NCI-H1417 treated with DMSO at 0.1 percent for 48 hours (cell line): ENCODE measurements around the gene CAPN2.
"Not testable (repeated sequence)": the region's sequence is repeated elsewhere in the genome, so short reads cannot be mapped to it uniquely, and the experiment has no call there.

Experiments
- DNase-seq: peaks from one replicate; lab custom pipeline; 2025; lab: John Stamatoyannopoulos, UW

Gene CAPN2

DNA sequence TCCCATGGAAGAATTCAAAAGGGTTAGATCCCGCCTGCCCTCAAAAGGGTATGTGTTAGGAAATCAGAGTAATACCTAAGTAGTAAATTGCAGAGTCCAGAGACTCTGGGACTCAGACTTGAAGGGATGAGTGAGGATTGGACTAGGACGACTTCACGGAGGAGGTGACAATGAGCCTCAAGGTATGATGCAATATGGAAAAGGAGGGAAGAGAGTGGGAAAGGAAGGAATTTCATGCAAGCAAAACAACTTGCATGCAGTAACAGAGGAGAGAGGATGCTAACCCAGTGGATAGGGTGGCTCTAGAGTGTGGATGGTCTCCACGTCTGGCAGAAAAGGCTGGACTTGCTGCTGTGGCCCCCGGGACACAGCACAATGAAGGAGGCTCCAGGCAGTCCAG is 4.8 kb downstream of the CAPN2 start:
- no peak for DNase-seq

DNA sequence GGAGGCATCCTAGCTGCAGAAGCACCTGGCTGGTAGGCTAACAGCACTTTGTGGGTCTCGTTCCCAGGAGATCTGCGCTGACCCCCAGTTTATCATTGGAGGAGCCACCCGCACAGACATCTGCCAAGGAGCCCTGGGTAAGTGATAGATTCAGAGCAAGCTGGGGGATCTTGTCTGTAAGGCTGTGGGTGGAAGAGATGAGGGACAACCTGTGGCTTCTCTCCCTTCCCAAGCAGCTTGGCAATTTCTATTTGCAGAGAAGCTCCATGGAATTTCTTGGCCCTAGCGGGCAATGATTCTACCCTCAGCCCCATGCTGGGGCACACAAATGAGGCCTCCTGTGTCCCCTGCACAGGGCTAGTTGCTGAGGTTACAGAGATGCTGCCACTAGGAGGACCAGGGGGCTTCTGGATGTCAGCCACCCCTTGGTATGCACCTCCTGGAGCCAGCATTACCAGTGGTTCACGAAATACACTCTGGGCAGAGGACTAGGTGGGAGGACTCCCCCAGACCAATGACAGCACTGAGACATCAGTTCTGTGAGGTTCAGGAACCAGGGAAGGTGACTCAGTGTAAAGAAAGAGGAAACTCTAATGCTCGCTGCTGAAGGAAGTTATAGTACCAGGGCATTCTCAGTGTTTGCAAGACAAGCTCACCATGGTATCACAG is 5.5 kb downstream of the CAPN2 start:
- DNase-seq: no peak

DNA sequence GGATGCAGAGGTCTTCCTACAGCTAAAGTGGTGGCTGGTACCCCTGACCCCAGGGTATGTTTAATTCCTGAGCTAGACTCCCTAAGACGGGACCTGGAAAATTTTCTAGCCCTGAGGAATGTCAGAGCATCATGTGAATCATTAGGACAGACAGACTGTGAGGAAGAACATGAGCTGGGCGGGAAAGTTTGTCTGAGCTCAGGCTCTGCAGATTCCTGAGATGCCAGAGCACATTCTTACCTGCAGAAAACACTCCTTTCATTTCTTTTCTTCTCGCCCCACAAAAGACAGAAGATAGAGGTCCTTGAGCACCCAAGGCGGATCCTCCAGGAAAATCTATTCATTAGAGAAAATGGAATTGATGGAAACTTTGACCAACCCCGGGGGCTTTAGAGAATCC is 6.5 kb downstream of the CAPN2 start:
- no peak for DNase-seq

DNA sequence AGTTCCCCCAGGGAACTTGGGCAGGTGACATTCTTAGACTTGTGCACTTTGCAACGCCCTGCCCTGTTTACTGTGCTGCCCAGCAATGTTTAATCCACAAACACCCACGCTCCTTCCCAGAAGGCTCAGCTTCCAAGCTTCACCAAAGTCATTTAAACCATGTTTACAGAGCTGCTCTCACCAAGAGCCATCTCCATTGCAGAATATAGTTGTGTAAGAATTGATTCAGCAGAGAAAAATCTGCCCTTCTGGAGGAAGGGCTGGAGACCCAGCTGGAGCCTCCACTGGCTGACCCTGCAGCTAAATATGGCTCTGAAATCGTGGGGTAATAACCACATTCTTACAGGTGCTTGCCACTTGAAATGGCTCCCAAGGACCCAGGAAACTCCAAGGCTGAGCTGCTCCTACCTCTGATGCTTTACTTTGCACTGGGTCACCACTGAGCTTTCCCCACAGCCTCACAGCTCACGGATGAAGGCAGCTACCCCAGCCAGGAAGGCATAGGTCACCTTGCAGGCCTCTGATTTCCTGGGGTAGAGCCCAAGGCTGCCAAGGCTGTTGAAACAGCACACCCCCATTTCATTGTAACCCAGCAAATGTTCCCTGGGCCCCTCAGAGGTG is 8.7 kb downstream of the CAPN2 start:
- DNase-seq: no peak

DNA sequence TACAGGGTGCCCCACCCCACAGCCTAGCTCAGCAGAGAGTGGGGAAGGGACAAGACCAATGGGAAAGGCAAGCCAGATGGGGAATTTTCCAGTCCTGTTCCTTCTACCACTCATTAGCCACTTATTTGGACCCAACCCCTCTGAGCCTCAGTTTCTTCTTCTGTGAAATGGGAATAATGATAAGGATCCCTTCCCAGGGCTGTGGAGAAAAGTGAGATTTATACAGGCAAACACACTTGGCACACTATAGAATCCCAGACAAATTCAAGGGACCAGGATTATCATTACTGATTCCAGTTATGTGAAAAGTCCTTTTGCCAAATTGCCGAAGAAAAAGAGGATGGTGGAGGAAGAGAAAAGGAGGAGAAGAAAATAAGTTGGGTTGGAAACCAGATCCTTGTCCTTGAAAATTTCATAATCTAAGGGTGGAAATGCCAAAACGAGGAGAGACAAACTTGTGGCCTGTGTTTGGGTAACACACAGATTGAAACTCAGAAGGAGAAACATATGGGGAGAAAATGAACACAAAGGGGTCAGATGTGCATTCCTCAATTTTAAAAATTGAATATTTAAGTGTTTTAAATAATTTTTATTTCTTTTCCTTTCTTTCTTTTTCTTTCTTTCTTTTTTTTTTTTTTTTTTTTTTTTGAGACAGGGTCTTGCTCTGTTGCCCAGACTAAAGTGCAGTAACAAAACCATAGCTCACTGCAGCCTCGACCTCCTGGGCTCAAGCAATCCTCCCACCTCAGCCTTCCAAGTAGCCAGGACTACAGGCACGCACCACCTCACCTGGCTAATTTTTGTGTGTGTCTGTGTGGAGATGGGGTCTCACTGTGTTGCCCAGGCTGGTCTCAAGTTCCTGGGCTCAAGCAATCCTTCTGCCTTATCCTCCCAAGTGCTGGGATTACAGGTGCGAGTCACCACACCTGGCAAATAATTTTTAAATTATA is 9.6 kb downstream of the CAPN2 start:
- DNase-seq: no peak

DNA sequence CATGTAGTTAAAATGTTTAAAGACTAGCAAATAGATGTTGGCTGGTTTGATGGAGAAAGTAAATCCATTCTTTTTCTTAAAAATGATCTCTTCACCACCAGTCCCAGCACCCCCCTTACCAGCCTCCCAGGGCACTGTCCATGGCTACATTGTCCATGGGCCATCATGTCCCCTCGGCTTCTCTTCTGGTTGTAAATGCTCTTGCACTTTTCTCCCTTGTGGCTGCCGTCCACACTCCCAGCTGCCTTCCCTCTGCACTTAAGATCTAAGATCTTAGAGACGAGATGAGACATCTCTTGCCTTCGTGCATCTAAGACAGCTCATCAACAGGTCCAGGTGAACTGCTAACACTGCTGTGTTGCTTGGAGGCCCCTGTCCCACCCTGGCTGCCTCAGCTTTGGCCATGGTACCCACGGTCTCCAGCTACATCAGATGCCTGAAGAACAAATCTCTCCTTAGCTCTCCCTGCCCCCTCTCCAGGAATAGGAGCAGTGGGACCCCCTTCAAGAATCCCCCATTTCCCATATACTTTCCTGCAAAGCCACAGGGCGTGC is 11.1 kb downstream of the CAPN2 start:
- no peak for DNase-seq

DNA sequence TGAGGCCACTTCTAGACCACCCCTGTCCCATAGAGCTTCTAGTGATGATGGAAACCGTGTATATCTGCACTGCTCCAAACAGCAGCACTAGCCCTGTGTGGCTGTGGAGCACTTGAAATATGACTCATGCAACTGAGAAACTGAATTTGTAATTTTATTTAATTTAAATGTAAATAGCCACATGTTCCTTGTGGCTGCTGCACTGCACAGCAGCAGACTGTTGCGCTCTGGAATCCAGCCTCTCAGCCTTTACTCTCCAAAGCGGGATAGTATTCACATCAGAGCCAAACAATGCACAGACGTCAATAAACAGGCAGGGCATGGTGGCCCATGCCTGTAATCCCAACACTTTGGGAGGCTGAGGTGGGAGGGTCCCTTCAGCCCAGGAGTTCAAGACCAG is 12.0 kb downstream of the CAPN2 start:
- DNase-seq: no peak

DNA sequence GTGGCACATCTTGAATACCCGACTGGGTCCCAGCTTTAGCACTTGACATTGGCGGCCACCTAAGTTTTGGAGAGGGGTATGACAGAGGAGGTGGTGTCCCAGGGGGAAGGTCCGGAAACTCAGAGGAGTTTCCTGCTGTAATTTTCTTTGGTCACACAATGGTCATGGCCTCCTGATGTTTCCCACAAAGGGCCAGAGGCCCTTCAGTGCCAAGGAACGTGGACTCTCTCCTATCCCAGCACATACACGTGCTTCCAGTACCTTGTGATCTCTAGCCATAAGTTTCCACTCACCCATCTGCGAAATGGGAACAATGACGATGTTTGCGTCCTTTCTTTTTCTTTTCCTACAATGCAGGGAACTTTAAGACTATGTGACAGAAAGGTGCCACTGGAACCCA is 13.2 kb downstream of the CAPN2 start:
- DNase-seq: no peak

DNA sequence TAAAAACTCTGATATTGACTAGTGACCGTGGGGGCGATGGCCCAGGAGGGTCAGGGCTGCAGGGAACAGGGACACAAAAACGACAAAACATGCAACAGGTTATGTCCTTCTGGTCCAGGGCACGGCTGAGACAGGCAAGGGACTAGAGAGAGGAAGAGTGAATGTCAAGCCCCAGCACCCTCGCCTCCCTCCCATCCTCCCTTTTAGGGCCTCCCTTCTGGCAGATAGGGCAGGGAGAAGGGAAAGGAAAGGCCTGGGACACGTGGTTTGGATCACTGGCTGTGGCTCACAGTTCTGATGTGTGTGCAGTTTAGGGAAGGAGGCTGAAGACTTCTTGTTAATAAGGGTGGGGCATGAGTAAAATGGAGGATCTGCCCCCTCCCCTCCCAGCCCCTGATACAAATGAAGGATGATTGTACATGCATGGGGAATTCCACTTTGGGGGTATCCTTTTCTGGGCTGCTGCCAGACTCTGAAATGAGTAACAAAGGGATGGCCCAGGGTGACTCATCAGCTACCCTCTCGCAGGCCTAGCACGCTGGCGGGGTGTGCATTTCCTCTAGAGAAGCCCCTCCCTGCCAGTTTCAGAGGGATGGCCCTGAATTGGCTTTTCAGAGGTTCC is 14.2 kb downstream of the CAPN2 start:
- DNase-seq: no peak

DNA sequence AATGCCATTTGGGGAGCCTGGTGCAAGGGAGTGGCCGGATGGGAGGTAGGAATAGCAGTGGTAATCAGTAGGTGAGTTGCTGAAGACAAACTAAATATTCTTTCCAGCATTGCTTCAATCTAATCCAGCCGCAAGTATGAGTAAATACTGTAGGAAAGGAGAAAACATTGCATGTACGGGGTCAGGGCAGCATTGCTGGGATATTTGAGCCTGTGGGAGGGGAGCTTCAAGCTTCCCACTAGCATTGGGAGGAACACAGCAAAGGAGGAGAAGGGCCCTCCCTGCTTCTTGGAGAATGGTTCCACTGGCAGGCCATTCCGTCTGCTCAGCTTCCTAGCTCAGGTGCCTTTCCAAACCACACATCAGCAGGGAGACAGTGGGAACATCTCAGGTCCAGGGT is 15.2 kb downstream of the CAPN2 start:
- no peak for DNase-seq

DNA sequence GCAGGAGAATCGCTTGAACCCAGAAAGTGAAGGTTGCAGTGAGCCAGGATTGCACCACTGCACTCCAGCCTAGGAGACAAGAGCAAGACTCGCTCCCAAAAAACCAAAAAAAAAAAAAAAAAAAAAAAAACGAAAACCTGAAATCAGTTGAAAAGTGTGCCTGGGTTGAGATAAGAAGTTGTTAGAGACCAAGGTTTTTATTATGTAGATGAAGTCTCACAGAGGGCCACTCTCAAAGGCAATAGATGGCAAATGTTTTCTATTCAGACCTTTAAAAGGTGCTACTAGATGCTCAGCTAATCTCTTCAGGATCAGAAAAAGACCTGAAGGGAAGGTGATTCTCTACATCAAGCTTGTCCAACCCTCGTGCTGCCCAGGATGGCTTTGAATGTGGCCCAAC is 17.6 kb downstream of the CAPN2 start:
- no peak for DNase-seq

DNA sequence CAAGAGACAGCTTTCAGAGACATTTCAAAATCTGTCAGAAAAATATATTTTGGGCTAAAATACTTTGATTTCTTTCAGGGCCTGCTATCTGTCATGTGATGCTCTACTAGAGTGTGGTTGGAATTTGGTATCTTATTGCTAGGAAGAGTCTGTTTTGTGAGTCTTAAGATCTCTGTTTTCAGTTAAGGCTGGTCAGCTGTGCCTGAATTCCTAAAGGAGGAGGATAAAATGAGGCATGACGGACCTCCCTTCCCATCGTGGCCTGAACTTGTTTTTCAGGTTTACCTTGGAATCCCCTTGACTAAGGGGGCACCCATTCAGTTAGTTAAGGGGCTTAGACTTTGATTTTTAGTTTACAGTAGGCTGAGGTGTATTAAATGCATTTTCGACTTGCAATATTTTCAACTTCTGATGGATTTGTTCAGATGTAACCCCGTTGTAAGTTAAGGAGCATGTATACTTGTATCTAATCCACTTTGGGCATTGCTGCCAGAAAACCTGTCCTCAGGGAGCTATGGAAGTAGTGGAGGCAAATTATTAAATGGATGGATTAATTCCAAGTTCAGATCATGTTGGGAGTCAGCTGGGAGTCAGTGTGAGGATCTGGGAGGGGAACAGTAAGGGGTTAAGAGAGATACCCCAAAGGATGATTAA is 18.3 kb downstream of the CAPN2 start:
- DNase-seq: no peak

DNA sequence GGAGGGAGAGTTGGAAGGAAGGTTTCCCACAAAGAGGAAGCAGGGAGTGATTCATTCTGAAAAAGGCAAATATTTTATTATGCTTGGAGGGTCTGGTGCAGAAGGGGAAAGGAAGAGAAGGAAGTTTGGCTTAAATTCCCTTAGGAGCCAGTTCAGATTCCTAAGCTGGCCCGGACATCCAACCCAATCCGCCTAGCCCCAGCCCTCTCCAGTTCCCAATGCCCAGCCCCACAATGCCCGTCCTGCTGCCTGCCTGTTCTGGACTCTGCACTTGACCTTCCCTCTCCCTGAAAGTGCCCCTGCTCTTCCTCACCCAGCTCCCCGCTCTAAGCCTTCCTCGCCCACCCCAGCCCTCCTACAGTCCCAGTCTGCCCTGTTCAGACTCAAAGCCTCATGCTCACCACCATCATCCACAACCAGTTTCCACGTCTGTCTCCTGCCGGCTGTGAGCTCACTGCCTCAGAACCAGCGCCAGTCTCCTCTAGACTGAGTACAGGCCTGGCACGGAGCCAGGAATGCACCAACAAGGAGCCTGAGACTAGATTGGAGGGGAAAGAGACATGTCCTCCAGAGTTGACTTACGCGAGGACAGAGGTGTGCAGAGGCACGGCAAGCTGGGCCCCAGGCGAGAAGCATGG is 18.9 kb downstream of the CAPN2 start:
- no peak for DNase-seq

DNA sequence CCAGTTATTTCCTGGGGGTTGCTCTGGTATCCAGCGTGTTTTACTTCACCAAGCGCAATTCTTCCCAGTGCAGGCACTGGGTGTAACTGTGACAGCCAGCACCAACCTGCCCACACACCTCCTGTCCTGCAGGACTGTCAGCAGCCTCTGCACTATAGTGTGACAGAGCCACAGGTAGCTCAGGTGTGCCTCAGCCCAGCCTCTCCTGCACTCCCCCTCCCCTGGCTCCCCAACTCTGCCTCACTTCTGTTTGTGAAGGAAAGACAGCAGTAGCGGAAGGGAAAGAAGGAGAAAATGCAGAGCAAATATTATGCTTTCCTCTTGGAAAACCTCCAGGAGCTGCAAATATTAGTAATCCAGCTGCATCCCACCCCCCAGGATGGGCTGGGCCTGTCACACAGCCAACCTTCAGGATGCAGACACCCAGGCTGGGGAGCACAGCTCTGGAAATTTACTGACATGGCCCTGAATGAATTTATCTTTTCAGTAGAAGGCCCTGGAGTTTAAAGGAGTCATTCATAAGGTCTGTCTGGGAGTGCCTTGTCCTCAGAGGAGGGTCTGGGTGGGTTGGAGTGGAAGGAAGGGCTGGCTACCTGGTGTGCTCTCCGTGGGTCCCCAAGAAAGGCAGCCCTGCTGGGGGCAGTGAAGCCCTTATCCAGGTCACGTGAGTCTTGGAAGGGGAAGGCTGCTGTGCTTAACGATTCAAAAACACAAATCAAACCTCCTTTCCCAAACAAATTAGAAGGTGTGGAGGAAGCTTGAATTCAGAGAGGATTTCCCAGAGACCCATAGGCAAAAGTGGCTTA is 20.9 kb downstream of the CAPN2 start:
- no peak for DNase-seq

DNA sequence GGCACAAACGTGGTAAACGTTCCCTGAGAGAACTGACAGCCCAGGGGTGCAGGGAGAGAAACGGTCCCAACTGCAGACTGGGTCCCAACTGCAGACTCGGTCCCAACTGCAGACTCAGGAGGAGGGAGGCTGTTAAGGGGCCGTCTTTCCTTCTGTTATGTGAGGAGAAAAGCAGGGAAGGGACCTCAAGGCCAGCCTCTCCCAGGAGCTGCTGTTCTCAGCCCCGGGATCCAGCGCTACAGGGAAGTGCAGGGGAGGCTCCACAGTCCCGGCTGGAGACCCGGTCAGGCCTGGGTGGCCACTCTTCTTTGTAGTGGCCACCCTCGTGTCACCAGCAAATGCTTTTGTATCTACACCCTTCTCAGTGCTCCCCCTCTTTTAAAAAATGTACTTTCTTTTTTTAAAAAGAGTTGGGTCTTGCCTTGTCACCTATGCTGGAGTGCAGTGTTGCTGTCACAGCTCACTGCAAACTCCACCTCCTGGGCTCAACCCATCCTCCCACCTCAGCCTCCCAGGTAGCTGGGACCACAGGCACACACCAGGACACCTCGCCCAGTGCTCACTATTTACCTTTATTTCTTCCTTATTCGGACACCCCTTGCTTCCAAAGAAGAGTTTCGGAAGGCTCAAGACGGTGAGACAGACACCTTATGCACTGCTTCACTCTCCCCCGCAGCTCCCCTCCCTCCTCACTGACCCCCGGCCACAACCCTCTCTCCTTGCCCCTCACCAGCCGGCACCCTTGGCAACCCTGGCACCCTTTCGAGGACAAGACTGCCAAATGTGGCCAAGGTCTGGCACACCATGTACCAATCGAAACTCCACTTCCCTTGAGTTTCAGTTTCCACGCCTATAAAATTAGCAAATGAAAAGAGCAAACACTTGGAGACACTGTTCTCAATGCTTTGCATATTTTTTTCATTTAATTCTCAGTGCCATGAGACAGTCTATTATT is 21.8 kb downstream of the CAPN2 start:
- no peak for DNase-seq

DNA sequence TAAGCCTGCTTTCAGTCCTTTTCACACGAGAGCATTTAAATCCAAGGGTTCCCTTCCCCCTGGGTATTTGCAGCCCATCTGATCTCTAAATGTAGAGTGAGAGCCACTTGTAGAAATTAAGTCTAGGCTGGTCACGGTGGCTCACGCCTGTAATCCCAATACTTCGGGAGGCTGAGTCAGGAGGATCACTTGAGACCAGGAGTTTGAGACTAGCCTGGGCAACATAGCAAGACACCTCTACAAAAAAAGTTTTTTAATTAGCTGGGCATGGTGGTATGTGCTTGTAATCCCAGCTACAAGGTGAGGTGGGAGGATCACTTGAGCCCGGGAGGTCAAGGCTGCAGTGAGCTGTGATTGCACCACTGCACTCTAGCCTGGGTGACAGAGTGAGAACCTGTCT is 24.3 kb downstream of the CAPN2 start:
- DNase-seq: not testable (repeated sequence)

DNA sequence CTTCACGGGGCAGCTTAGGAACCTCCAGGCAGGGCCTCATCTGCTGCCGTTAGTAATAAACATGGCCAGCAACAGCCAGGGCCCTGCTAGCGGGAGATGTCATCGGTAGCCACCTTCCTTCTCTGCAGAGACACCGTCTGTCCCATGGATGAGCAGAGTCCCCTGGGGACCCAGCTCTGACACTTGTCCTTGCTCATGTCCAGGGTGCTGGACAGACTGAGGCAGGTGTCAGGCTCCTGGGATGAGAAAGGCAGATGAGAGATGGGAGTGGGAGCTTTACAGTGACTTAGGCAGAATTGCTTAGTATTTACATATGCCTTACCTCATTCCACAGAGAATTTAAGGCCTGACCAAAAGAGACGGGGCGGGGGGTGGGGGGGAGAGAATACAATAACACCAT is 25.0 kb downstream of the CAPN2 start:
- no peak for DNase-seq

DNA sequence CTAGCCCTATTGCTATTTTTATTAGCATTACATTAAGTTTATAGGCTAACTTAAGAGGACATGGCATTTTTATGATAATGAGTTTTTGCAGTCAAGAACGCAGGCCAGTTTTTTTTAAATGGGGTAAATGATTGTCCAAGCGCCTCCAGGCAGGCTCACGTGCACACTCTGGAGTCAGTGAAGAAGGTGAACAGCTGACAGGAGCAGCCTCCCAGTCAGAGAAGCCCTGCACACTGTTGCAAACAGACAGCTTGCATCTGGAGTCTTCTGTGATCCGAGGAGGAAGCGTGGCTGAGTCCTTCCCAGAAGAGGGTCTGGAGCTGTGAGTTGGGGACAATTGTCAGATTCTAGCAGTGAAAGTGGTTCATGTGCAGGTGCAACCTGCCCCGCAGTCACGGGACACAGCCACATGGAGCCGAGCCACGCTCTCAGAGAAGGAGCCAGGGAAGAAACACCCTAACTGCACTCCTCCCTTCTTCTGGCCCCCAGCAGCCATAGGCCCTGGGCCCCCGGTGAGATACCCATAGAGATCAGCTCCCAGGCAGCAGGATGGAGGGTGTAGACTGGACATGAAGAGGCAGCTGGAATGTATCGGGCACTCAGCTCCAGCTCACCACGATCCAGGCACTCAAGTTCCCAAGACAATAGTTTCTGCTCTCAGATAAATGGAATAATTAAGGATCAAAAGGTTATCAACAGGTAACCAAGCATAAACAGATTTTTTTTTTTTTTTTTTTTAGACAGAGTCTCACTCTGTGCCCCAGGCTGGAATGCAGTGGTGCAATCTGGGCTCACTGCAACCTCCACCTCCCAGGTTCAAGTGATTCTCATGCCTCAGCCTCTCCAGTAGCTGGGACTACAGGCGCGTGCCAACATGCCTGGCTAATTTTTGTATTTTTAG is 26.4 kb downstream of the CAPN2 start:
- no peak for DNase-seq
